NB4 (cell line): ENCODE results near the gene CRTC1.

ENCODE experiments used
- DNase-seq: peaks from one replicate; pipeline ENCODE4 v3.0.0; 2010; ENCODE audit warnings: low read depth
- H3K4me3 ChIP-seq: one replicate; pipeline ENCODE4 v1.5.1; 2011; ENCODE audit warnings: mild to moderate bottlenecking, low read depth, low read length, moderate library complexity
- MAX ChIP-seq: IDR thresholded peaks from 2 replicates; pipeline ENCODE4 v1.6.1; 2011; ENCODE audit warnings: low read depth, low read length
- MYC ChIP-seq: IDR thresholded peaks from 2 replicates; pipeline ENCODE4 v1.6.1; 2011; ENCODE audit warnings: low read depth, low read length
- POLR2A ChIP-seq: IDR thresholded peaks from 2 replicates; pipeline ENCODE4 v1.6.1; 2011; ENCODE audit warnings: mild to moderate bottlenecking; ENCODE audit not compliant: insufficient read length; ENCODE audit errors: extremely low read depth
- TF ChIP-seq, protein P1 (sequence below): IDR thresholded peaks from one replicate; pipeline ENCODE4 v1.5.1; 2012; ENCODE audit warnings: low read depth, low read length

CRTC1 gene

GRCh38 chr19:18650021-18650390 lies 33.5 kb upstream of the CRTC1 start:
- no peak for DNase-seq
- H3K4me3 ChIP-seq, result no peak overlapping the region
- TF ChIP-seq MAX (no peak), MYC (no peak), POLR2A (no peak)
- TF ChIP-seq, protein P1, sequence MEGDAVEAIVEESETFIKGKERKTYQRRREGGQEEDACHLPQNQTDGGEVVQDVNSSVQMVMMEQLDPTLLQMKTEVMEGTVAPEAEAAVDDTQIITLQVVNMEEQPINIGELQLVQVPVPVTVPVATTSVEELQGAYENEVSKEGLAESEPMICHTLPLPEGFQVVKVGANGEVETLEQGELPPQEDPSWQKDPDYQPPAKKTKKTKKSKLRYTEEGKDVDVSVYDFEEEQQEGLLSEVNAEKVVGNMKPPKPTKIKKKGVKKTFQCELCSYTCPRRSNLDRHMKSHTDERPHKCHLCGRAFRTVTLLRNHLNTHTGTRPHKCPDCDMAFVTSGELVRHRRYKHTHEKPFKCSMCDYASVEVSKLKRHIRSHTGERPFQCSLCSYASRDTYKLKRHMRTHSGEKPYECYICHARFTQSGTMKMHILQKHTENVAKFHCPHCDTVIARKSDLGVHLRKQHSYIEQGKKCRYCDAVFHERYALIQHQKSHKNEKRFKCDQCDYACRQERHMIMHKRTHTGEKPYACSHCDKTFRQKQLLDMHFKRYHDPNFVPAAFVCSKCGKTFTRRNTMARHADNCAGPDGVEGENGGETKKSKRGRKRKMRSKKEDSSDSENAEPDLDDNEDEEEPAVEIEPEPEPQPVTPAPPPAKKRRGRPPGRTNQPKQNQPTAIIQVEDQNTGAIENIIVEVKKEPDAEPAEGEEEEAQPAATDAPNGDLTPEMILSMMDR, result no peak

DNA sequence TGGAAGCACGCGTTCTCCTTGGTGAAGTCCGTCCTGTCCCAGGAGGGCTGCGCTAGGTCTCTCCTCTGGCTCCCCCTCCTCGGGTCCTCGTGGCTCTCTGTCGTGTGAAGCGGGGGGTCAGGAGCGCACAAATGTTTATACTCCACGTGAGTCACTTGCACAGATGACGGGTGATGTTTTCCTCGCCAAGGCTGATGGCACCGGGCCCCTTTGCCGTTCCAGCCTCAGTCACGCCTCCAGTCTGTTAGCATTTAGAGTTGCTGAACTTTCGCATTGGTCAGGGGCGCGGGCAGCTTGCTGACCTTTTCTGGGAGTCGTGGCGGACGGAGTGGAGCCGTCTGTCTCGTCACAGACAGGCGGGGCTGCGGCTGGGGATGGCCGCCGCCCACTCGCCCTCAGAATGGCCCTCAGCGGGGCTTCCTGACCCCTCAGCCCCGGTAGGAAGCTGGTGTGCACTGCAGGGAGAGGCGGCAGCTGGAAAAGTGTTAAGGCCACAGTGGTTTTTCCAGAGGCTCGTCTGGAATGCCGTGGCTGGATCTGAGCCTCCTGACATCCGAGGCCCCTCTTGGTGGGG lies 32.9 kb upstream of the CRTC1 start:
- no peak overlapping the region for H3K4me3 ChIP-seq
- DNase-seq, result no peak
- TF ChIP-seq MYC (no peak), MAX (no peak), POLR2A (no peak)
- TF ChIP-seq, protein P1, result no peak

GRCh38 chr19:18651300-18651699 lies 32.2 kb upstream of the CRTC1 start:
- H3K4me3 ChIP-seq, result no peak overlapping the region
- no peak for DNase-seq
- TF ChIP-seq POLR2A, result no peak
- TF ChIP-seq, protein P1, result no peak
- no peak for TF ChIP-seq MAX
- TF ChIP-seq MYC, result no peak

DNA sequence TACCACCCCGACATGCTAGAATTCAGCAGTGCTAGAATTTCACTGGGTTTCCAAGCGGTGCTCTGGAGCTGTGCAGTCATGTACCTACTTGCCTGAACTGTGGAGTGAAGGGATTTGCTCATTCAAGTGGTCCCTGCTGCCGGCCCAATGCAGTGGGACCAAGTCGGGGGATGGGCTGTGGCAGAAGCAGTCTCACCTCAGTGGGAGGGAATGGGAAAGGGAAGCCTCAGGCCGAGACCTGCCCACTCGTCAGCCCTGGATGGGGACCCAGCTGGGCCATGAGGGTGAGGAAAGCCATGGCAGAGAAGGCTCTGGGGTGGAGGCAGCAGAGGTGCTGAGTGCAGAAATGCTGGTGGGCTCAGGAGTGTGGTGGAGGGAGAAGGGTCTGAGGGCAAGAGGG lies 31.7 kb upstream of the CRTC1 start:
- DNase-seq, result no peak
- TF ChIP-seq, protein P1, result no peak
- TF ChIP-seq MAX, result no peak
- no peak overlapping the region for H3K4me3 ChIP-seq

- DNase-seq, result no peak
- no peak overlapping the region for H3K4me3 ChIP-seq
- TF ChIP-seq POLR2A (no peak), MYC (no peak), MAX (no peak)
- TF ChIP-seq, protein P1, result no peak
Observed at GRCh38 chr19:18653853-18654252, 29.6 kb upstream of the CRTC1 start.

DNA sequence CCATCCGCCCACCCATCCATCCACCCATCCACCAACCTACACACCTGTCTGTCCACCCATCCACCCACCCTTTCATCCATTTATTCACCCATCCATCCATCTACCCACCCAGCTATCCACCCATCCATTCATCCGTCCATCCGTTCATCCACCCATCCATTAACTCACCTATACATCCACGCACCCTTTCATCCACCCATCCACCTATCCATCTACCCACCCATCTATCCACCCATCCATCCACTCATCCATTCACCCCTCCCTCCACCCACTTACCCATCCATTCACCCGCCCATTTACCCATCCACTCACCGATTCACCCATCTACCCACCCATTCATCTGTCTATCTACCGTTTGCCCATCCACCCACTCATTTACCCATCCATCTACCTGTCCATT lies 29.0 kb upstream of the CRTC1 start:
- H3K4me3 ChIP-seq, result no peak overlapping the region
- no peak for DNase-seq
- TF ChIP-seq MYC (no peak), POLR2A (no peak), MAX (no peak)
- TF ChIP-seq, protein P1, result no peak
